KOPT-K1 (cell line): ENCODE results near the gene SPACA7.

Experiments used
- H3K27ac ChIP-seq: fragments of 200-600 bp; sonication (generic); 2 replicates; pipeline ENCODE4 v1.5.1; 2016; ENCODE audit warnings: antibody characterized with exemption, mild to moderate bottlenecking, low read depth, low read length; ENCODE audit not compliant: poor library complexity, severe bottlenecking
- H3K36me3 ChIP-seq: fragments of 200-600 bp; sonication (generic); 2 replicates; pipeline ENCODE4 v1.5.1; 2017; ENCODE audit warnings: antibody characterized with exemption, mild to moderate bottlenecking, low read length, moderate library complexity; ENCODE audit not compliant: insufficient read depth
- H3K9me3 ChIP-seq: fragments of 200-600 bp; sonication (generic); 2 replicates; pipeline ENCODE4 v1.5.1; 2017; ENCODE audit warnings: antibody characterized with exemption, low read length, mild to moderate bottlenecking; ENCODE audit not compliant: insufficient read depth, poor library complexity, severe bottlenecking

Gene SPACA7

GRCh38 chr13:112453874-112454647 lies 77.9 kb downstream of the SPACA7 start:
- H3K9me3 ChIP-seq, result no peaks in the 10 kb centered on the region
- no peaks in the 10 kb centered on the region for H3K36me3 ChIP-seq

GRCh38 chr13:112454648-112455334 lies 78.6 kb downstream of the SPACA7 start:
- no peak overlapping the region for H3K27ac ChIP-seq
- H3K9me3 ChIP-seq, result no peaks in the 10 kb centered on the region
- no peaks in the 10 kb centered on the region for H3K36me3 ChIP-seq

More at GRCh38 chr13:112453874-112454647, 77.9 kb downstream of the SPACA7 start:
- no peak overlapping the region for H3K27ac ChIP-seq

GRCh38 chr13:112455476-112456059 lies 79.4 kb downstream of the SPACA7 start:
- no peak overlapping the region for H3K27ac ChIP-seq
- no peaks in the 10 kb centered on the region for H3K36me3 ChIP-seq
- no peaks in the 10 kb centered on the region for H3K9me3 ChIP-seq

- Histone ChIP-seq H3K9me3 (no peaks in the 10 kb centered on the region), H3K36me3 (no peaks in the 10 kb centered on the region), H3K27ac (no peak overlapping the region)
Measured at GRCh38 chr13:112456138-112457056, 80.2 kb downstream of the SPACA7 start.

- Histone ChIP-seq H3K36me3 (no peaks in the 10 kb centered on the region), H3K27ac (no peak overlapping the region), H3K9me3 (no peaks in the 10 kb centered on the region)
Measured at GRCh38 chr13:112457081-112457480, 80.9 kb downstream of the SPACA7 start.

GRCh38 chr13:112457485-112457884 lies 81.3 kb downstream of the SPACA7 start:
- Histone ChIP-seq H3K36me3 (no peaks in the 10 kb centered on the region), H3K9me3 (no peaks in the 10 kb centered on the region), H3K27ac (no peak overlapping the region)

- Histone ChIP-seq H3K36me3 (no peaks in the 10 kb centered on the region), H3K27ac (no peak overlapping the region), H3K9me3 (no peaks in the 10 kb centered on the region)
Measured at GRCh38 chr13:112462408-112462807, 86.3 kb downstream of the SPACA7 start.

GRCh38 chr13:112464720-112465119 lies 88.6 kb downstream of the SPACA7 start:
- Histone ChIP-seq H3K36me3 (no peaks in the 10 kb centered on the region), H3K27ac (no peak overlapping the region), H3K9me3 (no peaks in the 10 kb centered on the region)

- no peaks in the 10 kb centered on the region for H3K36me3 ChIP-seq
- H3K9me3 ChIP-seq, result no peaks in the 10 kb centered on the region
- no peak overlapping the region for H3K27ac ChIP-seq
Measured at GRCh38 chr13:112465251-112466131, 89.3 kb downstream of the SPACA7 start.

- no peaks in the 10 kb centered on the region for H3K9me3 ChIP-seq
- no peaks in the 10 kb centered on the region for H3K36me3 ChIP-seq
- no peak overlapping the region for H3K27ac ChIP-seq
Measured at GRCh38 chr13:112466132-112467058, 90.2 kb downstream of the SPACA7 start.

GRCh38 chr13:112467236-112467635 lies 91.1 kb downstream of the SPACA7 start:
- Histone ChIP-seq H3K27ac (no peak overlapping the region), H3K9me3 (no peaks in the 10 kb centered on the region)

GRCh38 chr13:112468069-112468468 lies 91.9 kb downstream of the SPACA7 start:
- H3K27ac ChIP-seq, result no peak overlapping the region
- no peaks in the 10 kb centered on the region for H3K36me3 ChIP-seq
- H3K9me3 ChIP-seq, result no peaks in the 10 kb centered on the region

More at GRCh38 chr13:112467236-112467635, 91.1 kb downstream of the SPACA7 start:
- H3K36me3 ChIP-seq, result no peaks in the 10 kb centered on the region

GRCh38 chr13:112469071-112469745 lies 93.1 kb downstream of the SPACA7 start:
- H3K9me3 ChIP-seq, result no peaks in the 10 kb centered on the region
- H3K27ac ChIP-seq, result no peak overlapping the region
- no peaks in the 10 kb centered on the region for H3K36me3 ChIP-seq
